K562 (cell line): ENCODE results near the gene RELCH. TPM values are rescaled to one million over a fixed set of nuclear protein-coding genes. Genes with fewer than 3 reads are reported as not detected.
A peak's percentile ranks its signal among the peaks of the same experiment; 100 is the strongest.

Source experiments
- CHD2 ChIP-seq: IDR thresholded peaks from 2 replicates; pipeline ENCODE4 v1.6.1; 2011; ENCODE audit warnings: low read depth, low read length
- CXXC5 ChIP-seq: fragments of 250-450 bp; sonication (Bioruptor Pico); IDR thresholded peaks from 2 replicates; pipeline ENCODE4 v1.8.0; 2022; ENCODE audit warnings: inconsistent platforms, mild to moderate bottlenecking, moderate library complexity
- DDX20 ChIP-seq: fragments of 450-650 bp; IDR thresholded peaks from 2 replicates; pipeline ENCODE4 v1.6.1; 2016; ENCODE audit warnings: missing genetic modification characterization, low read depth, mild to moderate bottlenecking, missing compliant biosample characterization, moderate library complexity
- E4F1 ChIP-seq: fragments of 250-450 bp; sonication (Bioruptor Pico); IDR thresholded peaks from 2 replicates; pipeline ENCODE4 v1.5.0; 2021; ENCODE audit warnings: mild to moderate bottlenecking, borderline replicate concordance
- HDAC2 ChIP-seq: fragments of 450-650 bp; IDR thresholded peaks from 2 replicates; pipeline ENCODE4 v1.6.1; 2016; ENCODE audit warnings: mild to moderate bottlenecking
- HNRNPK ChIP-seq: fragments of 200-400 bp; formaldehyde crosslinking; IDR thresholded peaks from one replicate; pipeline ENCODE4 v1.6.1; 2018; ENCODE audit warnings: mild to moderate bottlenecking, low read depth, low read length; ENCODE audit not compliant: poor library complexity, severe bottlenecking
- MAFG ChIP-seq: fragments of 450-650 bp; conservative IDR thresholded peaks from 2 replicates; pipeline ENCODE4 v1.6.1; 2016; ENCODE audit warnings: missing genetic modification characterization, missing compliant biosample characterization
- NBN ChIP-seq: fragments of 450-650 bp; IDR thresholded peaks from 2 replicates; pipeline ENCODE4 v1.6.1; 2016; ENCODE audit warnings: low read depth, mild to moderate bottlenecking
- NFIC ChIP-seq: fragments of 450-650 bp; IDR thresholded peaks from 2 replicates; pipeline ENCODE4 v1.6.1; 2017; ENCODE audit warnings: mild to moderate bottlenecking, inconsistent platforms
- NR2C2 ChIP-seq, 2 experiments: fragments of 200-800 bp in 1 of 2; sonication (Bioruptor generic) in 1 of 2; sonication (generic) in 1 of 2; formaldehyde crosslinking in 1 of 2; IDR thresholded peaks; 2 replicates each; pipeline versions ENCODE4 v1.6.1 to v1.8.0; 2016 to 2022; ENCODE audit warnings: mild to moderate bottlenecking in 1 of 2, missing compliant biosample characterization in 1 of 2, missing genetic modification characterization in 1 of 2, missing genetic modification reagents in 1 of 2
- SETDB1 ChIP-seq: IDR thresholded peaks from one replicate; pipeline ENCODE4 v1.6.1; 2012; ENCODE audit warnings: low read length, control low read depth, inconsistent platforms
- SMAD1 ChIP-seq: fragments of 150-350 bp; IDR thresholded peaks from 2 replicates; pipeline ENCODE4 v1.6.1; 2014; ENCODE audit warnings: low read length, low read depth; ENCODE audit not compliant: partially characterized antibody
- ZNF511 ChIP-seq: sonication (generic); formaldehyde crosslinking; IDR thresholded peaks from 2 replicates; pipeline ENCODE4 v1.8.0; 2022; ENCODE audit warnings: mild to moderate bottlenecking, missing genetic modification reagents
- ZNF668 ChIP-seq: fragments of 250-450 bp; sonication (Bioruptor Pico); IDR thresholded peaks from 2 replicates; pipeline ENCODE4 v1.8.0; 2022; ENCODE audit warnings: mild to moderate bottlenecking, inconsistent platforms
- ZNF717 ChIP-seq: fragments of 250-450 bp; sonication (Bioruptor Pico); IDR thresholded peaks from 2 replicates; pipeline ENCODE4 v1.5.0; 2021
- polyA plus RNA-seq, 8 experiments: library from polyadenylated mRNA; depleted of rRNA in 4 of 8; stranded (reverse) in 5 of 8; unstranded in 3 of 8; fragments of >200 nt; fragmentation: Nextera tagmentation in 2 of 8; fragmentation: Illumina TruSeq in 1 of 8; extraction: Ambion mirVana in 2 of 8; extraction: Trizol in 1 of 8; gene quantifications; 2 replicates each; pipeline versions ENCODE4 v1.2.1 to v1.2.3, GENCODE V29; 2011 to 2014; ENCODE audit warnings: inconsistent platforms in 1 of 8, missing spikeins in 1 of 8
- total RNA-seq, 7 experiments: library from RNA; depleted of rRNA in 6 of 7; stranded (reverse); fragments of >200 nt in 6 of 7; fragmentation: Illumina TruSeq in 2 of 7; extraction: Trizol in 2 of 7; gene quantifications; 2 replicates each; pipeline versions ENCODE4 v1.2.1 to v1.2.3, GENCODE V29; 2011 to 2021; ENCODE audit warnings: low replicate concordance in 1 of 7
- TF ChIP-seq, protein P1 (sequence below): fragments of 250-450 bp; sonication (Bioruptor Pico); IDR thresholded peaks from 2 replicates; pipeline ENCODE4 v1.5.0; 2021; ENCODE audit warnings: mild to moderate bottlenecking, moderate library complexity
- TF ChIP-seq, protein P2 (sequence below): sonication (generic); formaldehyde crosslinking; IDR thresholded peaks from 2 replicates; pipeline ENCODE4 v1.8.1; 2023; ENCODE audit warnings: mild to moderate bottlenecking, missing genetic modification reagents, moderate library complexity
- TF ChIP-seq, protein P3 (sequence below): fragments of 250-450 bp; sonication (Bioruptor Pico); IDR thresholded peaks from 2 replicates; pipeline ENCODE4 v1.5.0; 2020; ENCODE audit warnings: mild to moderate bottlenecking

Gene RELCH
- total and polyA plus RNA-seq, 9 of the 15 experiments (the other 6 are each of a cell fraction or from before 2014, with no cell fraction given): 1.4 to 13.6 (median 7.6) TPM

DNA sequence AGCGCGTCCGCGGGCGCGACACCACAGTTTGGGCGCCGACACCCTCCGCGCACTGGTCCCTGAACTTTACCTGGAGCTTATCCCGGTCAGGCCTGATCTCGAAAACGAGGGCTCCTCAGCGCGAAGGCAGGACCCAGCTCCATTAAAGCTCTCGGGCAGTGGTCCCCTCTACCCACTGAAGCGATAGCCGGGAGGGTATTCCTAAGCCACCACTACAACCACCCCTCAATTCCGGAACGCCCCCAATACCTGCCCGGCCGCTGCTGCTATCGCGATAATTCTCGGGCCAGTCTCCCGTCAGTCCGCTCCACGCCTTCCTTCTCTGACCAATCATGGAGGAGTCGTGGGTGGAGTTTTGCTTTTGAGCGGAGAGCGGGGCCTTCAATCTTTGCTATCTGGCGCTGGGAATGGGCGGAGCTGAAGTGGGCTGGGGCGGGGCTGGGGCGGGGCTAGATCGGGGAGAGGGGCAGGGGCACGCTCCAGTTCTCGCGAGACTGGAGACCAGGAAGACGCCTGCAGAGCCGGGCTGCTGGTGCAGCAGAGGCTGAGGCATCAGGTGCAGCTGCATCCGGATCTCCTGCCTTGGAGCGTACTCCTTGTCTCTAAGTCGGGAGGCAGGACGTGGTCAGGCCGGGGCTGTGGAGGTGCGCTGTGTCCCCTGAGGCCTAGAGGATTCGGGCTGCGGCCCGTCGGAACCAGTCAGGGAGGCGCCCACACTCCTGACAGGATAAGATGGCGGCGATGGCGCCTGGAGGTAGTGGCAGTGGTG is at the start of gene RELCH, which contains the start of gene PIGN (continued):
- TF ChIP-seq, protein P1, sequence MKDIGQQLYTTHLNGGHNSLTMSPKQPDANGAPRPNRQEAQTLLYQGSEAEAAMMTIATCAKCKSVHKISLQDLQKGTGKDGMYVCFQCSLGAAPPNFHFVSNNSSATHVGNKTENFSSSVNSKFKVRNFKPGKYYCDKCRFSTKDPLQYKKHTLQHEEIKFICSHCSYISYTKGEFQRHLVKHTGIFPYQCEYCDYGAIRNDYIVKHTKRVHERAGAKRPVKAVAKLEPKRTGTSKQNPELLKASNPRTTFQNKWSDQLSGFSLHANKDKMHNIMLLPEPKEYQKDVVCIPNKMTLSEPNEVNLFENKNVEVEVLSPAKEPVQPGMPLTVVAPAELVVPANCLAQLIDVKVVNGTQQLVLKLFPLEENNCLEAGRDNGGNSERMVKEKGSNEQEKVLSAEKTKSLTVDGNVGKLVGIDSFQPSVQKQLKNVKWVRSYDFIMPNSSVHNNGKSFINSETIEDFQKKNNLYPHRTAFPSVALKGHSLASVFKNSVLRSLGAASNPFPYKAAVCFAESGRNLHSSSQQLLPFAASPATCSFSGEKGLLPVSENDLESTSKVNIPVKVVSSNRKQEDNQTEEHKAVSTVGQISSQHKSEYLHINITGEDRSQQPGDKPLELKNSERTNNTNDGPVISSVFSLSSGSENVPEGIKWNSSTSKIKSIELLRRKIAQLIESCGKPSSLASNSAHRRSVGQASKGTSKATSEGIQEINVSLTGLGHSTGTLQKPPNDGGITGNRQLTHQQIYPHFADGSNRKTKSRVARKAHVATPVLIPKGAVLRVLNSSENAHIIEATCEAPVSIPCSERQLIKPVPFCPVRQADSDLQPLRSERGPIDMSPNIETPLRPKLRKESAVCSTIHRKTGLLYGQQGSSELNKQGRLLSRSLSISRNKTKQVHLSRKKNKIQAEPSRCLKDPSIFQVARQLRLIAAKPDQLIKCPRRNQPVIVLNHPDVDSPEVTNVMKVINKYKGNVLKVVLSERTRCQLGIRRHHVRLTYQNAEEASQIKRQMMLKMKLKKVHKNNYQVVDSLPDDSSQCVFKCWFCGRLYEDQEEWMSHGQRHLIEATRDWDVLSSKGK (CRISPR knock-in tag): no peak
- TF ChIP-seq, protein P2, sequence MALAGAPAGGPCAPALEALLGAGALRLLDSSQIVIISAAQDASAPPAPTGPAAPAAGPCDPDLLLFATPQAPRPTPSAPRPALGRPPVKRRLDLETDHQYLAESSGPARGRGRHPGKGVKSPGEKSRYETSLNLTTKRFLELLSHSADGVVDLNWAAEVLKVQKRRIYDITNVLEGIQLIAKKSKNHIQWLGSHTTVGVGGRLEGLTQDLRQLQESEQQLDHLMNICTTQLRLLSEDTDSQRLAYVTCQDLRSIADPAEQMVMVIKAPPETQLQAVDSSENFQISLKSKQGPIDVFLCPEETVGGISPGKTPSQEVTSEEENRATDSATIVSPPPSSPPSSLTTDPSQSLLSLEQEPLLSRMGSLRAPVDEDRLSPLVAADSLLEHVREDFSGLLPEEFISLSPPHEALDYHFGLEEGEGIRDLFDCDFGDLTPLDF (CRISPR knock-in tag): no peak
- TF ChIP-seq MAFG (no peak), SMAD1 (no peak), ZNF668 (CRISPR knock-in tag) (no peak), ZNF511 (CRISPR knock-in tag) (peak; percentile 69; the same call in 1 of the 2 replicates), NR2C2 (CRISPR knock-in tag; IDR thresholded peaks at IDR 0.05) (no peak), NR2C2 (tag; IDR thresholded peaks at IDR 0.05) (no peak), HDAC2 (no peak), NFIC (no peak; the same call in 1 of the 2 replicates), HNRNPK (no peak), DDX20 (tag) (no peak), CXXC5 (no peak; the same call in none of the 2 replicates), CHD2 (peak; percentile 96), SETDB1 (no peak), ZNF717 (no peak), NBN (no peak), E4F1 (CRISPR knock-in tag) (no peak)
- TF ChIP-seq, protein P3, sequence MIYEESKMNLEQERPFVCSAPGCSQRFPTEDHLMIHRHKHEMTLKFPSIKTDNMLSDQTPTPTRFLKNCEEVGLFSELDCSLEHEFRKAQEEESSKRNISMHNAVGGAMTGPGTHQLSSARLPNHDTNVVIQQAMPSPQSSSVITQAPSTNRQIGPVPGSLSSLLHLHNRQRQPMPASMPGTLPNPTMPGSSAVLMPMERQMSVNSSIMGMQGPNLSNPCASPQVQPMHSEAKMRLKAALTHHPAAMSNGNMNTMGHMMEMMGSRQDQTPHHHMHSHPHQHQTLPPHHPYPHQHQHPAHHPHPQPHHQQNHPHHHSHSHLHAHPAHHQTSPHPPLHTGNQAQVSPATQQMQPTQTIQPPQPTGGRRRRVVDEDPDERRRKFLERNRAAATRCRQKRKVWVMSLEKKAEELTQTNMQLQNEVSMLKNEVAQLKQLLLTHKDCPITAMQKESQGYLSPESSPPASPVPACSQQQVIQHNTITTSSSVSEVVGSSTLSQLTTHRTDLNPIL (CRISPR knock-in tag): no peak
